Stimulated activated CD4-positive, alpha-beta T cell treated with anti-CD3 and anti-CD28 coated beads, Interleukin-4, amount 100 ng/mL, for 48 hours (primary cell): ENCODE data around the gene CCDC15.

ENCODE experiments used
- DNase-seq, 2 donors: peaks; one replicate each; pipeline ENCODE4 v3.0.0-alpha.2; 2020; ENCODE audit warnings: low read depth in 2 of 2

Gene CCDC15

DNA sequence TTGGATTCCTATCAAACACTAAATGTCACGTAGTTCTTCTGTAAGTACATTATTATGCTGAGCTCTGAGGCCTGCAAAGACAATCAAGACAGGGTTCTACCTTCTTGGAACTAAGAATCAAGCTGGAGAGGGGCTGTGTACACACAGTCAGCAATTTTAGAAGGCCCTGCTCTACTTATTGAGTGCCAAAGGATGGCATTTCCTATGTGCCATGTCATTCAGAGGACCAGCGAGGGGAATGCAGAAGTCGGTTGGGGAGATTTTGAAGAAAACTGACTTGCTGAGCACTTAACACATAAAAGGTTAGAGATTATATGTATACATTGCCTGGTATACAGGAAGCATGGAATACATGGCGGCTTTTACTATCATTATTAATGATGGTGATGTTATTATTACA, 114.4 kb downstream of the CCDC15 start:
- DNase-seq, result no peak

DNA sequence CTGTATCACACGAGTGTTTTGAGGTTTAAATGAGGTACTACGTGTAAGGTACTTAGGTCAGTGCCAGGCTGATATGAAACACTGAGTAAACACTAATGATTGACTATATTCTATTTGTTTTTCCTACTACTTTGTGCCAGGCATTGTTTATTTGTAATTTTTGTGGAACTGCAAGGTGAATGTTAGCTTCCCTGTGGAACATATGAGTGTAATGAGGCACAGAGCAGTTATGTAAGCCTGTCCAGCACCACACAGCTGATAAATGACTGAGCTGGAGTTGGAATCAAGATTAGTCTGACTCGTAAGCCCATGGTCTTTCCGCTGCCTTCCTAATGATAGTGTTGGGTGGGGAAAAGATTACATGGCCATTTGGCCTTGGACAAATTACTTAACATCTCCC, 115.0 kb downstream of the CCDC15 start:
- DNase-seq, result no peak

GRCh38 chr11:125069796-125070195, 115.8 kb downstream of the CCDC15 start:
- no peak for DNase-seq

DNA sequence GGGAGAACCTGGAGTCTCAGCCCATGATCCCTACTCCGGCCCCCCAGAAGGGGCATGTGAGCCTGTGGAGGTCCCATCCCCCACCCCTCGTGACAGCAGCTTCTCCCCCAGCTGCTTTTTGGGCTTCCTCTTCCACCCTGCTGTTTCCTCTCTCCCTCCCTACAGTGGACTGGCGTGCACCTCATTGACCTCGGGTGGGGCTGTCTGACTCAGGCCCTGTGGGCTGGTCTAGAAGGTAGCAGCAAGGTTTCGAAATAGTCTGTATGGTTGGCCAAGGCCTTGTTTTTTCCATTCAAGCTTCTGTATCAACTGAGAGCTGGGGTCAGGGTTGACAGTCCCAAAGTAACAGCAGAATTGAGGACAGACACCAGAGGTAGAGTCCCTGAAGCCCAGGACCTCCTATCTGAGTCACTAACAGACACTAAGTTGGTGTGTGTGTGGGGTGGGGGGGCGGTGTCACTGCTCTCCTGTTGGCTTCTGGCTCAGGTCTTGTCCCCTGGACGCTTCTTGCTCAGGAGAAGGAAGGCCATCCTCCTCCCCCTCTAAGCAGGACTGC, 116.8 kb downstream of the CCDC15 start:
- no peak for DNase-seq

- no peak for DNase-seq
Measured at GRCh38 chr11:125071435-125071834, 117.4 kb downstream of the CCDC15 start.

- DNase-seq, result no peak
Measured at GRCh38 chr11:125071846-125072217, 117.8 kb downstream of the CCDC15 start.

GRCh38 chr11:125072218-125072960, 118.4 kb downstream of the CCDC15 start:
- DNase-seq, result no peak

- DNase-seq, result no peak
Measured at GRCh38 chr11:125072961-125073590, 119.1 kb downstream of the CCDC15 start.

DNA sequence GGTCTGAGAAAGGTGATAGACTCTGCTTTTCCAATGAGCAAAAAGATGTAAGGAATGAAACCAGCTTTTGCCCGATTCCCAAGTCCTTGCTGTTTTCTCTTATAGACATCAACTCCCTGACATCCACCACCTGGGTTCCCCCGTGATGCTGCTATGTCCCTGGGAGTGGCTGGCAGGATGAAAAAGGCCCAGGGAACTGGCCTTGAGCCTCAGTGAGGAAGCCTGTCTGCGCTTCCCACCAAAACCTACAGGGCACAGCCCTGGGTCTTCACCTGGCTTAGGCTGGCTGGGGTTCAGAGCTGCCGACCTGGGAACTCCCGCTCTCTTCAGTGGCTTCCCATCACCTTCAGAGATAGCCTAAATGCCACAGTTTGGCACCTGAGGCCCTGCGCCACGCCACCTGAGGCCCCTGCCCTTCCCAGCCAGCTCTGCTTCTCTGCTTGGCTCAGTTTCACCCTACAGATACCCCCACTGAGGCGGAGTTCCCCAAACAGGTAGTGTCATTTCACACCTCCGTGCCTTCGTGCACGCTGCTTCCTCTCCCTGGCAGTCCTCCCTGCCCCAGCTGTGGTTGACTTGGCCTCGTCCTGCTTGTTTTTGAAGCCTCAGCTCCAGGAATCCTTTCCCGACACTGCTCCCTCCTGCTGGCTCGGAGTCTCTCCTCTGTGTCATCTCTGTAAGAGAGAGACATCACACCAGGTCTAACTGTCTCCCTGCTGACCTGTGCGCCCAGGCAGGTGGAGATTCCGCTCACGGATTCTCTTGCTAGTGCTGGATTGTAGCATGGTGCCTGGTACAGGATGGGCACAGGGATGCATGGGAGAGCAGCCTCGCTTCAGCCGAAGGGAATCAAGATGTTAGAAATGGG, 119.8 kb downstream of the CCDC15 start:
- DNase-seq, result no peak

GRCh38 chr11:125074511-125075241, 120.7 kb downstream of the CCDC15 start:
- no peak for DNase-seq

DNA sequence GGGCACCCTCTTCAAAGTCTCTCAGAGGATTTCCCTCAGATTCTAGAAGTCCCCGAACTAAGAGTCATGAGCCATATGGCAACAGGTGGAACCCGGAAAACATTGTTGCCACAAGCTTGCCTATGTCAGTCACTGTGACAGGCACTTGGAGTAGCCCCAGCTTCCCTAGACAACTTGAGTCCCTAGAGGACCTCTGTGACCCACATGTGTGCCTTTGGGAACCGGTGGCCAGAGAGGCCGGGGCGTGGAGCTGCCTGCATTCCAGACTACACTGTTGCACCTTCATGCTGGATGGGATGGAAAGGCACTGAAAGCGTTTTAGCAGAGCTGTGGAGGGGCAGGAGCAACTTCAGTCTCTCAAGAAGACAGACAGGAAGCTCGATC, 121.2 kb downstream of the CCDC15 start:
- no peak for DNase-seq

DNA sequence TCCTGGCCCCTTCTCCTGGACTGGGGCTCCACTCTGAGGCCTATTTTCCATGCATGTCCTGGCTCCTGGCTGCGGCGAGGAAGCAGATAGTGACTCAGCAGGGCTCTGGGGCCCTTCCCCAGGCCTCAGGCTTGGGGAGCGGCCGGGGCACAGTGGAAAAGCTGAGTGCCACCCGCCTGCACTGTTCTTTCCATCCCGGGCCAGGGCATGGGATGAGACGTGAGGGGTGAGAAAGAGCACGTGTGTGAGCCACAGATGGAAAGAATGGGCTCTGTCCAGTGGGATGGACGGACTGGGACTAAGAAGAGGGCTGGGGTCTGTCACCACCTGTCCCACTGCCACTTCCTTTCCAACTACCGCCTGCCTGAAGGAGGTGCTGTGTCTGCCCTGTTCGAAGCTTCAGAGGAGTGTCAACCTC, 121.9 kb downstream of the CCDC15 start:
- no peak for DNase-seq

DNA sequence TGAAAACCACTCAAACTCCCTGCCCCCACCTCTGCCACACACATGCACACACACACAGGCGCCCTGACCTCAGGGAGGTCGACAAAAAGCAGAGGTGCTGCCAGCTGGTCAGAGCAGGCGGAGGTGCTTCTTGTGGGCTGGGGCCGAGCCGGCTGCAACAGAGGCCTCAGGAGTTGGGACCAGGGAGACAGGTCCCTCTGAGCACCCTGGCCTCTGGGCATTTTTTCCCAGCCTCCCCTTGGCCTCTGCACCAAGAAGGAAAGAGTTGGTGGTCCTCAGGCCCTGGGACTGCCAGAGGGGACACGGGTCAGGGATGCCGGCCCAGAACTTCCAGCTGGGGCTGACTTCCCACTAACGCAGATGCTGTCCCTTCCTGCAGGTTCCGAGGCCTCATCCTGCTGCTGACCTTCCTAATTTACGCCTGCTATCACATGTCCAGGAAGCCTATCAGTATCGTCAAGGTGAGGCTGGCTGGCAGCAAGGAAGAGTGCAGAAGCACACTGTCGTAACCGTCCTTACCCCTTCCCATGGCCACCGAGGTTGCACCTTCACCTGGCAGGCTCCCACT, 122.5 kb downstream of the CCDC15 start:
- no peak for DNase-seq

DNA sequence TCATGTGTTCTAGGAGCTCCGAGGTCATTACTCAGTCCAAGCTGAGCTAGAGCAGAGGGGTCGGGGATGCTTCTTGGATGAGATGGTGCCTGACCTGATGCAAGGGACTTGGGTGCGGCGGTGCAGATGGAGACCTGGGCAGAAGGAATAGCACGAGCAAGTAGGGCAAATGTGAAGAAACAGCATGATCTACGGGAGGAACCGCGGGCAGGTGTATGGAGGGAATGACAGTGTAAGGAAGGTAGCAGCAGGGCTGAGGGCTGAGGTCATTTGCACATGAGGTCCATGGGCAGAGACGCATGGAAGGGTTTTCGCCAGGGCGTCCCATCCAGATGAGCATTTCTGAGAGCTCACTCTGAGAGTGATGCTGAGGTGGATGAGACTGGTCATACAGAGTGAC, 124.0 kb downstream of the CCDC15 start:
- DNase-seq, result no peak

DNA sequence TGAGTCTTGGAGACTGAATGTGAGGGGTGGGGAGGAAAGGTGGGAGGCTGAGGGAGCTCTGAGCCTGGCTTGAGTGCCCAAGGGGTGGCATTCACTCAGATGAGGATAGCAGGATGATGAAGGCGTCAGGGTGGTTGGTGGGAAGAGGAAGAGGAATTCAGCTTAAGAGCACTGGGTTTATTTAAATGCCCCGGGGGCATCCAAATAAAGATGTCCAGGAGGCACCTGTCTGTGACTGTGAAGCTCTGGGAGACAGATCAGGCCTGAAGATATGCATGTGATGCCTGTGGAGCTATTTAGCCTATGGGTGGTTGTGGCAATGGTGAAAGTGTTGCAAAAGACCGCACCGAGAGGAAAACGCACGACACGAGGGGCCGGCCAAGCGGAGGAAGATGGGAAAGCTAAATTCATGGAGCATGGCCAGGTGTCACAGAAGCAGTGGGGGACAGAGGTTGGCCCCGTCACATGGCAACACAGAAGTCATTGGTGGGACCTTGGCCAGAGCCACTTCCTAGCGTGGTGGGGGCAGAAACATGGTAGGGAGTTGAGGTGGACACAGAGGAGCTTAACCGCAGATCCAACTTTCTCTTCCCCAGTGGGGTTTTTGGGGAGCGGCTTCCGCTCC, 124.6 kb downstream of the CCDC15 start:
- DNase-seq, result no peak

GRCh38 chr11:125079151-125079877, 125.3 kb downstream of the CCDC15 start:
- DNase-seq, result no peak

- no peak for DNase-seq
Measured at GRCh38 chr11:125079878-125080530, 126.0 kb downstream of the CCDC15 start.

DNA sequence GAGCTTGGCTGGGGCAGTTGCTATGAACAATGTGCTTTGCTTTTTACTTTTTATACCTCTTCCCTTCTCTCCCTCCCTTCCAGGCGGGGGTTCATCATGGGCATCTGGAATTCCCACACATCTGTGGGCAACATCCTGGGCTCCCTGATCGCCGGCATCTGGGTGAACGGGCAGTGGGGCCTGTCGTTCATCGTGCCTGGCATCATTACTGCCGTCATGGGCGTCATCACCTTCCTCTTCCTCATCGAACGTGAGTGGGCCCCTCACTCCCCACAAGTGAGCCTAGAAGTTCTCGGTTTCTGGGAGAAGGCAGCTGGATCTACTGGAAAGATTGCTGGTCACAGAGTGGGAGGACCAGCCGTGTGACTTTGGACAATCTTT, 126.5 kb downstream of the CCDC15 start:
- DNase-seq, result no peak

- DNase-seq, result no peak
Measured at GRCh38 chr11:125081098-125081798, 127.2 kb downstream of the CCDC15 start.
